Cardiac muscle cell (in vitro differentiated cells and primary cell): ENCODE results near the gene TAF11L2. TPM values are rescaled to one million over a fixed set of nuclear protein-coding genes. Genes with fewer than 3 reads are reported as not detected.
"Not testable (repeated sequence)": the region's sequence is repeated elsewhere in the genome, so short reads cannot be mapped to it uniquely, and the experiment has no call there.

ENCODE experiments used
- DNase-seq, 2 donors: peaks; one replicate each; pipeline versions ENCODE4 v3.0.0 to v3.0.0-alpha.2; 2010 to 2017; ENCODE audit warnings: low read depth in 1 of 2, low spot score in 1 of 2
- H3K27ac ChIP-seq: fragments of 200-600 bp; sonication (generic); 2 replicates; pipeline ENCODE4 v1.5.1; 2016
- H3K27me3 ChIP-seq: fragments of 200-600 bp; sonication (generic); 2 replicates; pipeline ENCODE4 v1.6.0; 2016; ENCODE audit warnings: control low read depth
- H3K36me3 ChIP-seq: fragments of 200-600 bp; sonication (generic); 2 replicates; pipeline ENCODE4 v1.5.1; 2016; ENCODE audit warnings: control low read depth
- H3K4me1 ChIP-seq: fragments of 200-600 bp; sonication (generic); 2 replicates; pipeline ENCODE4 v1.8.1; 2017; ENCODE audit warnings: low read depth, mild to moderate bottlenecking, mixed run types
- H3K4me3 ChIP-seq: fragments of 200-600 bp; sonication (generic); 2 replicates; pipeline ENCODE4 v1.5.1; 2016; ENCODE audit warnings: mild to moderate bottlenecking
- H3K9me3 ChIP-seq: fragments of 200-600 bp; sonication (generic); 2 replicates; pipeline ENCODE4 v1.5.1; 2017; ENCODE audit warnings: low read depth, mild to moderate bottlenecking, control low read depth
- polyA plus RNA-seq: library from polyadenylated mRNA; unstranded; fragments of >200 nt; fragmentation: Nextera tagmentation; extraction: Ambion mirVana; gene quantifications from 2 replicates; pipeline ENCODE4 v1.2.1, GENCODE V29; 2016
- total RNA-seq: library from RNA; depleted of rRNA; stranded (reverse); fragments of >200 nt; gene quantifications from 2 replicates; pipeline ENCODE4 v1.2.3, GENCODE V29; 2016

Gene TAF11L2
- total and polyA plus RNA-seq, 2 experiments from 2014 or later, result not detected

DNA sequence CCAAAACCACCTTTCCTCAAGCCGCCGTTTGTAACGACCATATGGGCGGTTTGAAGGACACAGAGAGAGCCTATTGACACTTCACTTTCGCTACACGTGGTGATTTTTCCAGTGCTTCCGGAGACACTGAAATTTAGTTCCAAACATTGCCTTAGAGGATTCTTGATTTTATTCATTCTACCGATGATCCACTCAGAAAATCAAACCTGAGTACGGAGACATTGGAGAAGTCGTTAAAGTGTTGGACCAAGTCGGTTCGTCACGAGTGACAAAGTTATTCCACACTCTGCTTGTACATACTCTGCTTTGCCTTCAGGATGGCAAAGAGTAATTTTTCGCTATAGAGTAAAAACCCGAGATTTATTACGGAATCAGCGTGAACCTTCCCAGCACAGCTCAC, 28.5 kb downstream of the TAF11L2 start:
- not testable (repeated sequence) for H3K9me3 ChIP-seq, H3K4me3 ChIP-seq, H3K36me3 ChIP-seq, H3K4me1 ChIP-seq, H3K27me3 ChIP-seq, H3K27ac ChIP-seq
- DNase-seq, result peak in 1 of 2 donors; percentile 1

DNA sequence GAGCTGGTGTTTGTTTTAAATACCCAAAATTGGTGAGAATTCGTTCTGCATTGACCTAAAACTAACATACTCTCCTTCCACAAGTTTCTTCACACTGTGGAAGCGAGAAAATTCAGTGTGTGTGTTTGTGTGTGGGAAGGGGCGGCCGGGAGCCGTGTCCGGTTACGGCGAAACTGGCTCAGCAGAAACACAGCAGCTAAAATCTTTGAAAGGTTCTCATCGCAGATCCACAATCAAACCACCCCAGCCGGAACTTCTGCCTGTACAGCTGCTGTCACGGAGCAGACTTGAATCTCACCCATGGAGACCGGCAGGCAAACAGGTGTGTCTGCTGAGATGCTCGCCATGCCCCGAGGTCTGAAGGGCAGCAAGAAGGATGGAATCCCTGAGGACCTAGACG, 30.3 kb downstream of the TAF11L2 start, which contains the start of gene TAF11L6:
TSS of gene TAF11L6 (plus strand) at position 301 of the 400 bp plus-strand sequence.
- H3K27ac ChIP-seq, H3K36me3 ChIP-seq, H3K27me3 ChIP-seq, H3K4me1 ChIP-seq, DNase-seq, H3K9me3 ChIP-seq, H3K4me3 ChIP-seq: not testable (repeated sequence)

Other genes with a start within 250 kb of the TAF11L2 start
- gene TAF11L3, start 20.1 kb downstream of the TAF11L2 start, total RNA-seq, result not detected in 2 replicates
- not detected in 2 replicates for gene TAF11L3, start 20.1 kb downstream of the TAF11L2 start, polyA plus RNA-seq
- not detected in 2 replicates for gene TAF11L4, start 23.6 kb downstream of the TAF11L2 start, total RNA-seq
- gene TAF11L4, start 23.6 kb downstream of the TAF11L2 start, polyA plus RNA-seq, result not detected in 2 replicates
- not detected in 2 replicates for gene TAF11L5, start 27.0 kb downstream of the TAF11L2 start, total RNA-seq
- not detected in 2 replicates for gene TAF11L5, start 27.0 kb downstream of the TAF11L2 start, polyA plus RNA-seq
- not detected in 2 replicates for gene TAF11L6, start 30.4 kb downstream of the TAF11L2 start, total RNA-seq
- not detected in 2 replicates for gene TAF11L6, start 30.4 kb downstream of the TAF11L2 start, polyA plus RNA-seq
- gene TAF11L7, start 87.5 kb downstream of the TAF11L2 start, total RNA-seq, result not detected in 2 replicates
- gene TAF11L7, start 87.5 kb downstream of the TAF11L2 start, polyA plus RNA-seq, result not detected in 2 replicates
- not detected in 2 replicates for gene TAF11L8, start 92.7 kb downstream of the TAF11L2 start, total RNA-seq
- not detected in 2 replicates for gene TAF11L8, start 92.7 kb downstream of the TAF11L2 start, polyA plus RNA-seq
- gene TAF11L9, start 96.2 kb downstream of the TAF11L2 start, total RNA-seq, result not detected in 2 replicates
- not detected in 2 replicates for gene TAF11L9, start 96.2 kb downstream of the TAF11L2 start, polyA plus RNA-seq
- gene TAF11L10, start 99.6 kb downstream of the TAF11L2 start, total RNA-seq, result not detected in 2 replicates
- not detected in 2 replicates for gene TAF11L10, start 99.6 kb downstream of the TAF11L2 start, polyA plus RNA-seq
- not detected in 2 replicates for gene TAF11L11, start 106.0 kb downstream of the TAF11L2 start, total RNA-seq
- gene TAF11L11, start 106.0 kb downstream of the TAF11L2 start, polyA plus RNA-seq, result not detected in 2 replicates
- not detected in 2 replicates for gene TAF11L12, start 112.2 kb downstream of the TAF11L2 start, total RNA-seq
- not detected in 2 replicates for gene TAF11L12, start 112.2 kb downstream of the TAF11L2 start, polyA plus RNA-seq
- not detected in 2 replicates for gene TAF11L13, start 133.9 kb downstream of the TAF11L2 start, total RNA-seq
- not detected in 2 replicates for gene TAF11L13, start 133.9 kb downstream of the TAF11L2 start, polyA plus RNA-seq
- not detected in 2 replicates for gene TAF11L14, start 136.2 kb downstream of the TAF11L2 start, total RNA-seq
- not detected in 2 replicates for gene TAF11L14, start 136.2 kb downstream of the TAF11L2 start, polyA plus RNA-seq